Right renal cortex interstitium (tissue), 3 donors: ENCODE measurements around the gene DHPS. TPM values are rescaled to one million over a fixed set of nuclear protein-coding genes. Genes with fewer than 3 reads are reported as not detected.
A peak's percentile ranks its signal among the peaks of the same experiment; 100 is the strongest.
"Not testable (repeated sequence)": the region's sequence is repeated elsewhere in the genome, so short reads cannot be mapped to it uniquely, and the experiment has no call there.

Experiments
- DNase-seq, 3 donors: peaks; one replicate each; pipeline ENCODE4 v3.0.0-alpha.2; 2013; ENCODE audit warnings: low read depth in 3 of 3, low spot score in 2 of 3
- polyA plus RNA-seq, 3 donors: library from polyadenylated mRNA; unstranded; fragments of 120-200 nt; gene quantifications; one replicate each; pipeline ENCODE4 v1.2.1, GENCODE V29; 2013; ENCODE audit not compliant: insufficient read length in 3 of 3

Gene DHPS
- polyA plus RNA-seq, 3 donors = 72.8 to 76.2 (median 72.9) TPM

DNA sequence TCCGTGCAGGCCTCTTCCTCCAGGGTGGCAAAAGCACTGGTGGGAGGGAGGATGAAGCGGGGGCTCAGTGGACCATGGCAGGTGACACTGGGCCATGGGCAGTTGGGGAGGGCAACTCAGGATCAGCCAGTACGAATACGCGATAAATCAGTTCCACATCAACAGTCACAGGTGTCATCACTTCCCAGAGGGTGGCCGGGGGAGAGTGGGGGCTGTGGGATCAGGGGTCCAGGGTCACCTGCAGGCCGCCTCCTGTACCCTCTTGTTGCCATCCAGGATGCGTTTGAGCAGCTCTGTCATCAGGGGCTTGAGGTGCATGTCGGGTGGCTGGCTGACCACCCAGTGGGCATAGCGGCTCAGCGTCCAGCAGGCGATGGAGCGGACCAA lies 24.6 kb upstream of the DHPS start:
- no peak for DNase-seq

DNA sequence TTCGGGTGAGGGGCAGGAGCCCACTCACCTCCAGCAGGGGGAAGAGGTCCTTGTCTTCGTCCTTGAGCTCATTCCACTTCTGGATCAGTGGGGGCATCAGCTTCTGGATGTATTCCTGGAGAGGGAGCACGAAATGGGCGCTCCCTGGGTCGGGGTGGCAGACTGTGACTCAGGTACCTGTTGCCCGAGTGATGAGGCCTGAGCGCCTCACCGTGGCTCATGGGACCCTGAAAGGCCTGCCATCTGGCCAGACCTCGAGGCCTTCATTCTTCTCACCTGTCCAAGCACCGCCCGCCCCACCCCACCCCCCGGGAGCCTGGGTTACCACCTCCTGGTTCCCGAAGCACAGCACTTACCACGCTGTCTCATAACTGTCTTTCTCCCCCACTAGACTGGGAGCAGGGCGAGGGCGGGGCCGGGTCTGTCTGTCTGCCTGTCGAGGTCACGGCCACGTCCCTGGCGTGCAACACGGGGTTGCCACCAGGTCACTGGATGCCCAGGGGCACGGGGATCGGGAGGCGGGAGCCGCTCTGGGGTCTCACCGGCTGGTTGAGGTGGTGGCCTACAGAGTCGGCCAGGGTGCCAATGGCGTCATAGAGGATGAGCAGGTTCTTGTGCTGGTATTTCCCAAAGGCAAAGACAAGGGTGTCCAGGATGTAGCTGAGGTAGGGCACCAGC lies 24.1 kb upstream of the DHPS start:
- no peak for DNase-seq

DNA sequence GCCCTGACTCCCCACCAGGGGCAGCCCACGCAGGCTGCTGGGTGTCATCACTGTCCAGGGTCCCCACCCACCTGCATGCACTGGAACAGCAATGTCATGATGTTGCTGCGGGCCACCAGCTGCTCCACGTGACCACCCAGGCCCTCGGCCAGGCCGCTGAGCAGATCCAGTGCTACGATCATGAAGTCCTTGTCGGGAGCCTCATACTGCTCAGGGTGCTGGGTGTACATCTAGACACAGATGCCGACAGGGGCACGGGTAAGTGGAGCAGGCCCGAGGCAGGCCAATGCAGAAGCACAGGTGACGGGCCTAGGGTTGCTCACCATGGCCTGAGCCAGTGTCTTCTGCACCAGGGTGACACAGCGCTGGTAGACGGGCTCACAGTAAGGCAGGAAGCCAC lies 23.5 kb upstream of the DHPS start:
- no peak for DNase-seq

DNA sequence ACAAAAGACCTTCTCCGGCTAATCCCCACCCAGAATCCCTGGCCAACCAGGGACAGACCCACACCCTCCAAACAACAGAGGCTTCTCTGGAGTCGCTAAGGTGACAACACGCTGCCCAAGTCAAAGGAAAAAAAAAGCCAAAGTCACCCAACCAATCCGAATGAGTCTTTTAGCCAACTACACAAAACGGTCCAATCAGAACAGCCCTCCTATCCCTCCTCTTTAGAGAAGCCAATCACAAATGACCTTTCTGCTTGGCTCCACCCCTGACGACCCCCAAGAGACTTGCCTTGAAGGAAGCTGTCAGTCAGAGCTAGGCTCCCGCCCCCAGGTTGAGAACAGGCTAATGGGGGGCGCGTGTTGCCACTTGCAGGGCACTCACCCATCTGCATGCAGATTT lies 21.4 kb upstream of the DHPS start:
- no peak for DNase-seq

DNA sequence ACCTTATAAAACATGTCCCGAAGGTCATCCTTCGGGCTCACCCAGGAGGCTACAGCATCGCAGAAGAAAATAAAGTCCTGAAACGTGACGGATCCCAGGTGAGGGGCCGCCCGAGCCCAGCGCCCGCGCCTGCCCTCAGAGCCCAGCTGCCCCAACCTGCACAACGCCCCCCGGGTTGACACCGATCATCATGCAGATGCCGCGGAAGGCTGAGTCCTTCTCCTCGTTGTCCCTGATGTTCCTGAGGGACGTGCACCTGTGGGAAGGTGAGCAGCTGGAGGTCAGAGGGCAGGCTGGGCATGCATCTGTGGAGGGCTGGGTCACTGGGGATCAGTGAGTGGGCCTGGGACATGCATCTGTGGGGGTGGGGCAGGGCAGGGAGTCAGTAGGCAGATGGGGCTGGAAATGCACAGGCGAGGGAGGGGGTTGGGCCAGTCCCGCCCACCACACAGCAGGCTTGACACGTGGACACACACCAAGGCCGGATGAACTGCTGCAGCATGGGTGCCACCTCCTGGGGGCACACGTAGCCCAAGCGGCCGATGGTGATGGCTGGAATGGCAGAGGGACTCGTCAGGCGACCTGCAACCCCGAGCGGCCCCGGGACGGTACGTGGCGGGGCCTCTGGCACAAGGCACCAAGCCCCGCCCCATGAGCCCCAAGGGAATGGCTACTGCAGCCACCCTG lies 20.1 kb upstream of the DHPS start:
- no peak for DNase-seq

DNA sequence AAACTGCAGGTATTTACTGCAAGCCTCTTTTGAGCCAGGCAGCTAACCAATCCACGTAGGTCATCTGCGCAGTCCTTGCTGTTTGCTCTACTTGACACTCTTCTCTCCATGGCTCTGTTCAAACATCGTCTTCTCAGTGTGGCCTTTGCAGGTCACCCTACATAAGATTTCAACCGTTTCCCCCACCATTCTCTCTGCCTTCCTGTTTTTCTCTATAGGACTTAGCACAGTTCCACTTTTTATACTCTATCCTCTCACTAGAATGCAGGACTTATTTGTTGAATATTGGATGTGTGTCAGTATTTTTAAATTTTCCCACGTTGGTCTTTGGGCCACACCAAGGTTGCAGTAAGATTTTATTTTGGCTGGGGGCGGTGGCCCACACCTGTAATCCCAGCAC lies 16.5 kb upstream of the DHPS start:
- DNase-seq = no peak

DNA sequence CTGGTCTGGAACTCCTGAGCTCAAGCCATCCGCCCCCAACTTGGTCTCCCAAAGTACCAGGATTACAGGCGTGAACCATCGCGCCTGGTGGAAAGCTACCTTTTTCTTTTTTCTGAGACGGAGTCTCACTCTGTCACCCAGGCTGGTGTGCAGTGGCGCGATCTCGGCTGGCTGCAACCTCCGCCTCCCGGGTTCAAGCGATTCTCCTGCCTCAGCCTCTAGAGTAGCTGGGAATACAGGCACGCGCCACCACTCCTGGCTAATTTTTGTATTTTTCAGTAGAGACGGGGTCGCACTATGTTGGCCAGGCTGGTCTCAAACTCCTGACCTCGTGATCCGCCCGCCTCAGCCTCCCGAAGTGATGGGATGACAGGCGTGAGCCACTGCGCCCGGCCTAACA lies 15.7 kb upstream of the DHPS start:
- not testable (repeated sequence) for DNase-seq

DNA sequence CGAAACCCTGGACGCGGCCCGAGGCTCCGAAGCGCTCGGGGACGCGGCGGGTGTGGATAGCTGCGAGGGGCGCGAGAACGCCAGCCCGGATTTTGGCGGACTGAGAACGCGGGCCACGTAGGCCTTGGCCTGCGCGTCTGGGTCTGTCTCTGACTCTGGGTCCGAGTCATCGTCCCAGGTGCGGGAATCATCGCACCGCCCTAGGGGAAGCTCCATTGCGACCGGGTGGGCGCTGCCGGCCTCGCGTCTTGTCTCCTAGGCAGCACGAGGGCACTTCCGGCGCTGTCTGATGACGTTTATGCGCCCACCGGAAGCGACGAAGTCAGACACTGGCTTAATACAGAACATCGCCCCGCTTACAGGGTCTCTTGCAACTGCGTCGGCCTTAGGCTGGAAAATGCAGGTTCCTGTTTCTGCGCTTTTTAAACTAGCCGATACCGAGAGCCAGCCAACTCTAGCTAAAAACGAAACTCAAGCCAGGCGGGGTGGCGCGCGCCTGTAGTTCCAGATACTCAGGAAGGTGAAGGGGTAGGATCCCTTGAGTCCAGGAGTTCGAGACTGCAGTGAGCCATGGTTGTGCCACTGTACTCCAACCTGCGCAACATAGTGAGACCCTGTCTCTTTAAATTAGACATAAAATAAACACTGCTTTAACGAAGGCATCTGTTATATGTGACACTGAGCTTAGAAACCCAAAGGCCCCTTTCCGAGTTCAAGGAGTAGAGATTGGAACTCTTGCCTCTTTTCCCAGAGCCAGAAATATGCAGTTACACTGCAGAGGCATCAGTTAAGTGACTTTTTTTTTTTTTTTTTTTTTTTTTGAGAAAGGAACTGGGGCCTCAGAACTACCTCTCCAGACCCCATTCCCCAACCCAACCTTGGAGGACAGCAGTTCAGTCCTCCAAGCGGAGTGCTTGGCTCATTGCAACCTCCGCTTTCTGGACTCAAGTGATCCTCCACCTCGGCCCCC lies 15.0 kb upstream of the DHPS start, which contains the start of gene FBXW9:
Gene FBXW9, minus strand, starts transcription at position 266 of the 970 bp plus-strand sequence. Its CDS starts 50 bp downstream, at position 216.
- DNase-seq = peak; percentile 91 to 93 (median 92)

DNA sequence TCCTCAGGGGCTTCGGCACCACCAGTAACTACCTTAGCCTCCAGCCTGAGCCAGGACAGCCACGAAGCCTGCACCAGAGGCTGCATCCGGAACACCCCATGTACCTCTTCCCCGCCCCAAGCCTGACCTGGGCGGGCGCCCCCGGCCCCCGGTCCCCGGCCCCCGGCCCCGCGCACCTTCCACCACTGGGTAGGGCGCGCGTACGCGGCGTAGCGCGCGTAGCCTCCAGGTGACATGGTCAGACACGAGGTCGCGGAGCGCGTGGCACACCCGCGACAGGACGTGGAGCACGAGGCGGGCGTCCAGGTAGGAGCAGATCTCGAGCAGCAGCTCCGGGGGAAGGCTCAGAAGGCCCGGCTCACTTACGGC lies 14.3 kb upstream of the DHPS start:
- DNase-seq = no peak

DNA sequence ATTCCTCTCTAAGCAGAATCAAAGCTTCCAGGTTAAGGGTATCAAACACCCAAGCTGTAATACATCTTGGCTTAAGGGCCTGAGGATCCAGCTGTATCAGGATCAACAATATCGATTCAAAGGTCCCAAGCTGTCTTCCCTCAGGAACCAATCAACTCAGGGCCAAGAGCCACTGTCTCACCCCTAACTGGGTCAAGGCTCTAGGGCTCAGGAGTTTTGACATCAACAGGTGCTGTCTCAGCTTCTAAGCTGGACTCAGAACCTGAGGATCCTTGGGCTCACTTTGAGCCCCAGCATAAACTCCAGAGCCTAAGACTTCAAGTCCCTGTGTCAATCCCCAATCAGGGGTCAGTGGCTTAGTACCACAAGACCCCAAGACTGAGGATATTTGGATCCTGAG lies 13.8 kb upstream of the DHPS start:
- DNase-seq = no peak

DNA sequence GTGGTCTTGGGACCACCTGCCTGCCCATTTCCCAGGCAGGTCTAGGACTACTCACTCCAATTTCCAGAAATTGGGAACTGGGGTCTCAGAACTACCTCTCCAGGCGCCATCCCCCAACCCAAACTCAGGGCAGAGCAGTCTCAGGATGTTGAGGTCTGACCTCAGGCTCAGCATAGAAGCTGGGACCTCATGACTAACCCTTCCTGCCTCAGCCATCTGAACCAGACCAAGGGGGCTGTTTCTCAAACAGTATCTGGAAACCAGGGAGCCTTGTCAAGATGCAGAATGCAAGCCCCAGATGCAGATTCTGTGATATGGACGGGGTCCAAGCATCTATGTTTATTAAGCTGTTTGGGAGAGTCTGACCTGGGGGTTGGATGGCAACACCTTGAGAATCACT lies 13.4 kb upstream of the DHPS start:
- no peak for DNase-seq

DNA sequence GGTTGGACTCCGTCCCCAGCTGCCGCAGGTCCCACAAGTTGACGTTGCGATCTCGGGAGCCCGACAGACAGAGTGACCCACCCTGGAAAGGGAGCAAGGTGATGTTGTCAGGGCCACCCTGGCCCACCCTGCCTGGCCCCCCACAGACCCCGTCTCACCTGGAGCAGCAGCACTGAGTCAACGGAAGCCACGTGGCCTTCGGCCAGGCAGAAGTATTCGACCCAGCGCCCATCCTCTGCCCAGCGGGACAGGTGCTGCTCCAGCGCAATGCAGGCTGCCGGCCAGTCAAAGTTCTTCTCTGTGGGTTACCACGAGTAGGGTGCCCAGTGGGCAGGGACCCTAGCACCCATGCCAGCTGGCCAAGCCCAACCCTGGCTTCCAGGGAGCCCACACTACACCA lies 13.0 kb upstream of the DHPS start:
- no peak for DNase-seq

DNA sequence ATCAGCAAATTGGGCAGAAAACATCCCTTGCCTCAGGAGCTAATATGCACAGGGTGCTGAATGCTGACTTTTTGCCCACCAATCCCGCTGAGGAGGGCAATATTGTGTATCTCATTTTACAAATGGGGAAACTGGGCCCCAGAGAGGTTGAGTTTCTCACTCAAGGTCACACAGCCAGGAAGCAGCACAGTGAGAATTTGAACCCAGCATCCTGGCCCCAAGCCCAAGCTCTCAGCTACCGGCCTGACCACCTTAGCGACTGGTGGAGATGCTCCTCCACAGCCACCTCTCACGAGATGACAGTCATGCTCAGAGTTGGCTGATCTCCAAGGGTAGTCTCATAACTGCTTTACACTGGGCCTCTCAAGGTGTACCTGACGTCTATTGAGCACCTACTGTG lies 11.3 kb upstream of the DHPS start:
- DNase-seq = no peak

DNA sequence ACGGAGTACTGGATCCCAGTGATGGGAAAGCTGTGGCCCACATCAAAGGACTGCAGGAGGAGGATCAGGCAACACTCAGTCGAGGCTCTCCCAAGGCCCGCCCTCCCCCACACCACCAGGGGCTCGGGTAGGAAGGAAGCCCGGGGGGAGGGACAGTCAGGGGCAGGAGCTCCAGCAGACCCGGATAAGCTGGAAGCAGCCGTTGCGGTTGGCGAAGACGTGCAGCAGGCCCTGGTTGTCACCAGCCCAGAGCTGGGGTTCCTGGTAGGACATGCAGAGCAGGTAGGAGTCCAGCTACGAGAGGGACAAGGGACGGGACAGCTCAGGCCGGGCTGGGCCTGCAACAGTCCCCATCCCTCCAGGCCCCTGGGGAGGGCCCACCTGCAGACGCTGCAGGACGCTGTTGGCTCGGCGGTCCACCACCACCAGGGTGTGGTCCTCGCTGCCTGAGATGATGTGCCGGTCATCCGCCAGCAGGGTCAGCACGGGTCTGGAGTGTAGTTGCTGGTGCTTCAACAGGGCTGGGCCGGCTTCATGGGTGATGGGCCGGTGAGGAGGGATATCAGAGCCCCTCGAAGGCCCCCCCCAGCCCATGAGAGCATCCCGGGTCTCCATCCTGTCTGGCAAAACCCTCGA lies 8.0 kb upstream of the DHPS start:
- DNase-seq = no peak

DNA sequence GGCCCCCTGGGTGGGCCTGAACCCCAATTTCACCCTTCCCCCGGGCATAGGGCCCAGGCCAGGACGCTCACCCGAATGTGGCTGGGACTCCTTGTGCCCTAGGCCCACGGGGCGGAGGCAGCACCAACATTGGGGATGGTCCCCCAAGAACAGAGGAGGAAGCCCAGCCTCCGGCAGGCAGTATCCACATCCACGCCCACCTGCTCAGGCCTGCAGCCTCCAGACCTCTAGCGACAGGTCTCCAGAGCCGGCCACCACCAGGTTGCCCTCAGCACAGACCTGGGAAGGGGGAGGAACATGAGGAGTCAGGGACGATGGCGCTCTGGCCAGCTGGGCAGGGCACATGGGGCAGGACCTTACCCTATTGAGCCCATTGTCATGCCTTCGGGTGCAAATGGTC lies 7.3 kb upstream of the DHPS start:
- DNase-seq = no peak

DNA sequence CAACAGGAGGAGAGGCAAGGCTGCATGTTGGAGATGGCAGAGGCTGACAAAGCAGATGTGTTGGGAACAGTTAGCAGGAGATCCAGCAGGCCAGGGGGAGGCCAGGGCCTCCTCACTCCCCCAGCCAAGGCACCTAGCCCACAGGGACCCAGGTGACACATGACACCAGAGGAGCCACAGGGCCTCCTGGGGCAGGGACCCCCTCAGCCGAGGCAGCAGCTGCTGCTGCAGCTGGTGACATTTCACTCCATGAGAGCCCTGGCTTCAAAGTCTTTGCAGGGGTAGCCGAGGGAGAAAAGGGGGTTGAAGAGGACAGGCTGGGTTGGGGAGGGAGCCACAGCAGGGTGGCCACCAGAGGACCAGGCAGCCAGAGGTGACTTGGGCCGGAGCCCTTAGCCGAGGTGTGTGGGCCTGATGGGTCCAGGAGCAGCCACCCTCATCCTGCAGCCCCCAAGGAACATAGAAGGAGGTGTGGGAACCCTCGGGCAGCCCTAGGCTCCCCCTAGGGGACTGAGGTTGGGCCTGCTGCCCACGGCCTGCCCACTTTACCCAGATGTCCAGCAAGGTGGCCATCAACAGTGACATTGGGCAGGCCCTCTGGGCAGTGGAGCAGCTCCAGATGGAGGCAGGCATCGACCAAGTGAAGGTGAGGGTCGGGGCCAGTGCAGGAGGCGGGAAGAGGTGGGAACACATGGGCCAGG lies 6.0 kb upstream of the DHPS start, which contains the start of gene GNG14:
Gene GNG14, plus strand, starts transcription at position 503 of the 701 bp plus-strand sequence. Its CDS starts 51 bp downstream, at position 554.
- DNase-seq = no peak

DNA sequence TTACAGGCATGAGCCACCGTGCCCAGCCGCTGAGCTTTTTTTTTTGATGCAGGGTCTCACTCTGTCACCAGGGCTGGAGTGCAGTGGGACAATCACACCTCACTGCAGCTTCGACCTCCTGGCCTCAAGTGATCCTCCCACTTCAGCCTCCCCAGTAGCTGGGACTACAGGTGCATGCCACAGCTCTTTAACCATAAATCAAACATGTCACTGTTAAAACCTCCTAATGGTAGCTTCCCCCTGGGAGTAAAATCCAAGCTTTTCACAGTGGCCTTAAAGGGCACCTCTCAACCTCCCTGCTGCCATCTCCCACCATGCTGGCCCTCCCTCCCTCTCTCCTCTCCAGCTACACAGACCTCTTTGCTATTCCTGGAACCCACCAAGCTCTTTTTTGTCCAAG lies 4.2 kb upstream of the DHPS start:
- no peak for DNase-seq

DNA sequence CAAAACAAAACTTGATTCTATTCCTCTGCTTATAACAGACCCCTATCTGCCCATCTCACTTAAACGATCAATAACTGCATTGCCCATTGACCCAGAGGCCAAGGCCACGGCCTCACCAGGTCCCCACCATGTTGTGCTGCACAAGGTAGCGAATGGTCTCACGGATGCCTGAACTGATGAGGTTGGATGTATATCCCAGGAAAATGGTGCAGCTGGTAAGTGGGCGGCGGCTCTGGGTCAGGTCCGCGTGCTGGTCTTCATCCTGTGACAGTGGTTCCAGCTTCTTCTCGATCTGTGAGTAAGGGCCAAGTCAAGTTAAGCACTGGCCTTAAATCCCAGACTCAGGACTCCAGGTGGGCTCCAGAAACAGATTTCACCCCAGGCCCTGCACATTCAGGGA lies 1.6 kb downstream of the DHPS start:
- no peak for DNase-seq

DNA sequence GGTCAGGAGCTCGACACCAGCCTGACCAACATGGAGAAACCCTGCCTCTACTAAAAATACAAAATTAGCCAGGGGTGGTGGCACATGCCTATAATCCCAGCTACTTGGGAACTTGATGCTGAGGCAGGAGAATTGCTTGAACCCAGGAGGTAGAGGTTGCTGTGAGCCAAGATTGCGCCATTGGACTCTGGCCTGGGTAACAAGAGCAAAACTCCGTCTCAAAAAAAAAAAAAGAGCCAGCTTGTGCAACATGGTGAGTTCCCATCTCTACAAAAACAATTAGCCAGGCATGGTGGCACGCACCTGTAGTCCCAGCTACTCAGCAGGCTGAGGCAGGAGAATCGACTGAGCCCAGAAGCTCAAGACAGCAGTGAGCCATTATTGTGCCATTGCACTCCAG lies 3.6 kb downstream of the DHPS start:
- DNase-seq = not testable (repeated sequence)

DNA sequence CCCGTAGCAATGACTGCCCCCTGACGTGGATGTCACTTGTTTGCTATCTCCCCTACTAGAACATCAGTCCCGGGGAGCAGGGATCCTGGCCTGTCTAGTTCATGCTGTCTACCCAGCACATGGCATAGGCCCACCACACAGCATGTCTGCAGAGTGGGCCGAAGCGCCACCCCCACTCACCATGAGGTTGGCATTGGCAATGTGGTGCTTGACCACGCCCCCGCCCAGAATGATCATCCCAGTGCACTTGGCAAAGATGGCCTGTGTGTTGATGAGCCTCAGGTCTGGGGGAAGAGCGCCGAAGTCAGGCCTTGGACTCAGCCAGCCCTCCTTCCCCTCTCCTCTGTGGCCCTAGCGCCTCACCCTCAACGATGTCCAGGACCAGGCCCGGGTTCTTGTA lies 4.8 kb downstream of the DHPS start:
- no peak for DNase-seq
